ENCODE results near the gene TNFRSF1A.
"Not testable (repeated sequence)": the region's sequence is repeated elsewhere in the genome, so short reads cannot be mapped to it uniquely, and the experiment has no call there.

Gene TNFRSF1A

GRCh38 chr12:6358881-6359280 is 17.0 kb upstream of the TNFRSF1A start:
- in situ Hi-C loops (cut with MboI; ENCODE audit: low sequenced_read_pairs): no loop called here

GRCh38 chr12:6356374-6356820 is 14.5 kb upstream of the TNFRSF1A start:
- in situ Hi-C loops (cut with MboI; ENCODE audit: low sequenced_read_pairs): no loop called here

GRCh38 chr12:6355491-6356373 is 13.9 kb upstream of the TNFRSF1A start:
- in situ Hi-C loops (cut with MboI; ENCODE audit: low sequenced_read_pairs): no loop called here

- in situ Hi-C loops (cut with MboI; ENCODE audit: low sequenced_read_pairs): no loop called here
These were observed 12.9 kb upstream of the TNFRSF1A start for GRCh38 chr12:6354495-6355393.

- in situ Hi-C loops (cut with MboI; ENCODE audit: low sequenced_read_pairs): no loop called here
These were observed 10.6 kb upstream of the TNFRSF1A start for GRCh38 chr12:6352193-6353173.

GRCh38 chr12:6351622-6352021 is 9.7 kb upstream of the TNFRSF1A start:
- in situ Hi-C loops (cut with MboI; ENCODE audit: low sequenced_read_pairs): no loop called here

- in situ Hi-C loops (cut with MboI; ENCODE audit: low sequenced_read_pairs): no loop called here
These were observed 5.8 kb upstream of the TNFRSF1A start for GRCh38 chr12:6347367-6348338.

GRCh38 chr12:6346942-6347341 is 5.1 kb upstream of the TNFRSF1A start:
- in situ Hi-C loops (cut with MboI; ENCODE audit: low sequenced_read_pairs): no loop called here

GRCh38 chr12:6346235-6346832 is 4.5 kb upstream of the TNFRSF1A start:
- in situ Hi-C loops (cut with MboI; ENCODE audit: low sequenced_read_pairs): no loop called here

GRCh38 chr12:6345319-6346091 is 3.6 kb upstream of the TNFRSF1A start:
- in situ Hi-C loops (cut with MboI; ENCODE audit: low sequenced_read_pairs): no loop called here

GRCh38 chr12:6344101-6344660 is 2.3 kb upstream of the TNFRSF1A start:
- in situ Hi-C loops (cut with MboI; ENCODE audit: low sequenced_read_pairs): not testable (repeated sequence)

GRCh38 chr12:6343518-6343917 is 1.6 kb upstream of the TNFRSF1A start:
- in situ Hi-C loops (cut with MboI; ENCODE audit: low sequenced_read_pairs): no loop called here

- in situ Hi-C loops (cut with MboI; ENCODE audit: low sequenced_read_pairs): no loop called here
These were observed 439 bp upstream of the TNFRSF1A start for GRCh38 chr12:6342140-6342889.

- in situ Hi-C loops (cut with MboI; ENCODE audit: low sequenced_read_pairs): no loop called here
These were observed 995 bp downstream of the TNFRSF1A start for GRCh38 chr12:6340745-6341416.

GRCh38 chr12:6340032-6340638 is 1.7 kb downstream of the TNFRSF1A start:
- in situ Hi-C loops (cut with MboI; ENCODE audit: low sequenced_read_pairs): no loop called here

GRCh38 chr12:6338955-6339354 is 2.9 kb downstream of the TNFRSF1A start:
- in situ Hi-C loops (cut with MboI; ENCODE audit: low sequenced_read_pairs): no loop called here
